ENCODE results near the gene TACR1.
A peak's percentile ranks its signal among the peaks of the same experiment; 100 is the strongest.
"Not testable (repeated sequence)": the region's sequence is repeated elsewhere in the genome, so short reads cannot be mapped to it uniquely, and the experiment has no call there.

The TACR1 gene, protein sequence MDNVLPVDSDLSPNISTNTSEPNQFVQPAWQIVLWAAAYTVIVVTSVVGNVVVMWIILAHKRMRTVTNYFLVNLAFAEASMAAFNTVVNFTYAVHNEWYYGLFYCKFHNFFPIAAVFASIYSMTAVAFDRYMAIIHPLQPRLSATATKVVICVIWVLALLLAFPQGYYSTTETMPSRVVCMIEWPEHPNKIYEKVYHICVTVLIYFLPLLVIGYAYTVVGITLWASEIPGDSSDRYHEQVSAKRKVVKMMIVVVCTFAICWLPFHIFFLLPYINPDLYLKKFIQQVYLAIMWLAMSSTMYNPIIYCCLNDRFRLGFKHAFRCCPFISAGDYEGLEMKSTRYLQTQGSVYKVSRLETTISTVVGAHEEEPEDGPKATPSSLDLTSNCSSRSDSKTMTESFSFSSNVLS

GRCh38 chr2:75199428-75200011 lies at the start of gene TACR1:
TSS of gene TACR1 (minus strand) at chr2:75199520. CDS start at chr2:75198934, 586 bp downstream.
- no peaks in the 10 kb centered on the region for H3K79me2 ChIP-seq (ENCODE audit: control insufficient read depth, insufficient read depth, low read length, unreplicated experiment)
- no peaks in the 10 kb centered on the region for H3K36me3 ChIP-seq (ENCODE audit: insufficient read depth, low read length)
- peaks cover 42% of the 10 kb centered on the region for H3K27me3 ChIP-seq (ENCODE audit: insufficient read depth, low read length)
- H2AFZ ChIP-seq (ENCODE audit: low read length, unreplicated experiment), result peak within 1 kb of the TSS; percentile 52
- H3K4me1 ChIP-seq (ENCODE audit: control insufficient read depth, insufficient read depth, low read length, unreplicated experiment), result no peaks in the 10 kb centered on the region
- H3K4me3 ChIP-seq (ENCODE audit: low read depth, low read length), result peak within 1 kb of the TSS; percentile 77
- no peak within 1 kb of the TSS for H3K27ac ChIP-seq (ENCODE audit: low read depth, low read length)

GRCh38 chr2:75248581-75248980 lies 49.3 kb upstream of the TACR1 start:
- H2AFZ ChIP-seq (ENCODE audit: low read length, unreplicated experiment), result not testable (repeated sequence)

DNA sequence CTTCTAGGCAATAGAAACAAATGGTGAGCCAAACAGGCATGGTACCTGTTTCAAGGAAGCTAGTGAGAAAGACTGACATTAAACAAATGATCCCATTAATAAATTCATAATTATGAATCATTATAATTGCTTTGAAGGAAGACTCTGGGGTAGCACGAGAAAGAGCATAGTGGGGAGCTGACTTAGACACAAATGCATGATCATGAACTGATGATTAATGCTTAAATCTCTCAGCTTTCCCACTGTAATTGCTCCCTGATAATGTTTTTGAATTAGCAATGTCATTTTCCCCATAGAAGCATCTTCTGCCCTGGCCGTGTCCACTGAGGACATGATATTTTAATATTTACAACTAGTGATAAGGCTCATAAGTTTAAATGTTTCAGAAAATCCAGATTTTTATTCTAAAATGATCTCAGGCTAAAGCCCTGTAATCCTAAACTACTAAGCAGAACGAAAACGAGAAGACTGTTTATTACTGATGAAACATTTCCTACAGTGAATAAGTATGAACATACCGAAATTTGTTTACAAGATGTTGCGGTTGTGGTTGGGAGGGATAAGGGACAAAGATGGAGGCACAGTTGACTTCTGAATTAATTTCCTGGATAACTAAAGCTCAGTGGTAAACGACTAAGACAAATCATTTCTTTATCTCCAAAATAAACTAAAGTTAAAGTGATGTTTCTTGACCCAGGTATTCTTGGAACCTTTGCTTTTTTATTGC lies 47.3 kb upstream of the TACR1 start:
- H3K4me1 ChIP-seq (ENCODE audit: control insufficient read depth, insufficient read depth, low read length, unreplicated experiment), result peaks cover 5% of the 10 kb centered on the region
- no peak overlapping the region for H2AFZ ChIP-seq (ENCODE audit: low read length, unreplicated experiment)
- no peak overlapping the region for H3K4me3 ChIP-seq (ENCODE audit: low read depth, low read length)
- H3K36me3 ChIP-seq (ENCODE audit: insufficient read depth, low read length), result no peaks in the 10 kb centered on the region
- H3K27me3 ChIP-seq (ENCODE audit: insufficient read depth, low read length), result no peaks in the 10 kb centered on the region
- no peaks in the 10 kb centered on the region for H3K79me2 ChIP-seq (ENCODE audit: control insufficient read depth, insufficient read depth, low read length, unreplicated experiment)
- no peak overlapping the region for H3K27ac ChIP-seq (ENCODE audit: low read depth, low read length)

More at GRCh38 chr2:75248581-75248980, 49.3 kb upstream of the TACR1 start:
- H3K27me3 ChIP-seq (ENCODE audit: insufficient read depth, low read length); H3K79me2 ChIP-seq (ENCODE audit: control insufficient read depth, insufficient read depth, low read length, unreplicated experiment); H3K4me1 ChIP-seq (ENCODE audit: control insufficient read depth, insufficient read depth, low read length, unreplicated experiment); H3K4me3 ChIP-seq (ENCODE audit: low read depth, low read length); H3K36me3 ChIP-seq (ENCODE audit: insufficient read depth, low read length): not testable (repeated sequence)
- H3K27ac ChIP-seq (ENCODE audit: low read depth, low read length), result peak overlapping the region; percentile 55; the same call in 1 of the 2 replicates

- H3K79me2 ChIP-seq (ENCODE audit: control insufficient read depth, insufficient read depth, low read length, unreplicated experiment), result no peaks in the 10 kb centered on the region
- H3K36me3 ChIP-seq (ENCODE audit: insufficient read depth, low read length), result no peaks in the 10 kb centered on the region
- H3K4me1 ChIP-seq (ENCODE audit: control insufficient read depth, insufficient read depth, low read length, unreplicated experiment), result peaks cover 13% of the 10 kb centered on the region
- no peak overlapping the region for H3K27ac ChIP-seq (ENCODE audit: low read depth, low read length)
- no peak overlapping the region for H2AFZ ChIP-seq (ENCODE audit: low read length, unreplicated experiment)
- H3K4me3 ChIP-seq (ENCODE audit: low read depth, low read length), result no peak overlapping the region
- H3K27me3 ChIP-seq (ENCODE audit: insufficient read depth, low read length), result no peaks in the 10 kb centered on the region
These were observed 43.9 kb upstream of the TACR1 start for GRCh38 chr2:75243219-75243618.

- Histone ChIP-seq H3K4me1 (ENCODE audit: control insufficient read depth, insufficient read depth, low read length, unreplicated experiment) (peaks cover 13% of the 10 kb centered on the region), H3K27ac (ENCODE audit: low read depth, low read length) (no peak overlapping the region), H3K4me3 (ENCODE audit: low read depth, low read length) (no peak overlapping the region), H3K27me3 (ENCODE audit: insufficient read depth, low read length) (no peaks in the 10 kb centered on the region), H3K79me2 (ENCODE audit: control insufficient read depth, insufficient read depth, low read length, unreplicated experiment) (no peaks in the 10 kb centered on the region), H3K36me3 (ENCODE audit: insufficient read depth, low read length) (no peaks in the 10 kb centered on the region), H2AFZ (ENCODE audit: low read length, unreplicated experiment) (no peak overlapping the region)
These were observed 42.4 kb upstream of the TACR1 start for GRCh38 chr2:75241696-75242095.

DNA sequence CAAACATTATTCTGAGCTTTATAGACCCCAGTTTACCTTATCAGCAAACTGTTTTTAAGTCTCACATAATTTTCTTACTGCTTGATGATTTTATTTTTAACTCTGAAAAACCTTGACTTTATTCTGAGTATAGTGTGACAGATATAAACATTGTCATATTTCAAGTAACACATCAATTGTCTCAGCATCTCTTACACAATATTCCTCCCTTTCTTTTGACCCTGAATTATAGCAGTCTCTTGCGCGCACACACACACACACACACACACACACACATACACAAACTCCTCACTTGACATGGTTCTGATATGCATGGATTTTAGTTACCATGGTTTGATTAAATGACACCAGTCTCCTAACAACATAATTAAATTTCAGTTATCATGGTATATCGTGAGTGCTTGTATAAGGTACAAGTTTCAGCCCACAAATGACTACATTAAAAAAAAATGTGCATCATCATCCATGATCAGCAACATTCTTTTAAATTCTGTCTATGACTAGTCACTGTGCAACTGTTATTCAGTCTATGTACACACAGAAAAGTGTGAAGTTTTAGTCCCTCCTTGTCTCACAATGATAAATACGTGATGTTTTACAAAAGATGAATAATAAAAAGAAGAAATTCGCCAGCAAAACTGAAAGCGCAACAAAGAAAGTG lies 39.5 kb upstream of the TACR1 start:
- peak overlapping the region; percentile 59 for H3K4me3 ChIP-seq (ENCODE audit: low read depth, low read length)
- H3K27ac ChIP-seq (ENCODE audit: low read depth, low read length), result peak overlapping the region; percentile 84

GRCh38 chr2:75237296-75237695 lies 38.0 kb upstream of the TACR1 start:
- H3K27me3 ChIP-seq (ENCODE audit: insufficient read depth, low read length), result no peaks in the 10 kb centered on the region
- no peak overlapping the region for H3K4me3 ChIP-seq (ENCODE audit: low read depth, low read length)
- H2AFZ ChIP-seq (ENCODE audit: low read length, unreplicated experiment), result no peak overlapping the region
- no peaks in the 10 kb centered on the region for H3K79me2 ChIP-seq (ENCODE audit: control insufficient read depth, insufficient read depth, low read length, unreplicated experiment)
- H3K36me3 ChIP-seq (ENCODE audit: insufficient read depth, low read length), result no peaks in the 10 kb centered on the region
- H3K27ac ChIP-seq (ENCODE audit: low read depth, low read length), result no peak overlapping the region
- peaks cover 13% of the 10 kb centered on the region for H3K4me1 ChIP-seq (ENCODE audit: control insufficient read depth, insufficient read depth, low read length, unreplicated experiment)

More for the DNA sequence above, 39.5 kb upstream of the TACR1 start:
- H3K79me2 ChIP-seq (ENCODE audit: control insufficient read depth, insufficient read depth, low read length, unreplicated experiment), result no peaks in the 10 kb centered on the region
- no peaks in the 10 kb centered on the region for H3K27me3 ChIP-seq (ENCODE audit: insufficient read depth, low read length)
- peaks cover 13% of the 10 kb centered on the region for H3K4me1 ChIP-seq (ENCODE audit: control insufficient read depth, insufficient read depth, low read length, unreplicated experiment)
- no peaks in the 10 kb centered on the region for H3K36me3 ChIP-seq (ENCODE audit: insufficient read depth, low read length)
- H2AFZ ChIP-seq (ENCODE audit: low read length, unreplicated experiment), result peak overlapping the region; percentile 19

- Histone ChIP-seq H3K79me2 (ENCODE audit: control insufficient read depth, insufficient read depth, low read length, unreplicated experiment) (no peaks in the 10 kb centered on the region), H3K4me3 (ENCODE audit: low read depth, low read length) (no peak overlapping the region), H3K36me3 (ENCODE audit: insufficient read depth, low read length) (no peaks in the 10 kb centered on the region), H2AFZ (ENCODE audit: low read length, unreplicated experiment) (no peak overlapping the region), H3K27me3 (ENCODE audit: insufficient read depth, low read length) (no peaks in the 10 kb centered on the region), H3K4me1 (ENCODE audit: control insufficient read depth, insufficient read depth, low read length, unreplicated experiment) (peaks cover 7% of the 10 kb centered on the region), H3K27ac (ENCODE audit: low read depth, low read length) (no peak overlapping the region)
These were observed 34.6 kb upstream of the TACR1 start for GRCh38 chr2:75233965-75234364.

- no peaks in the 10 kb centered on the region for H3K36me3 ChIP-seq (ENCODE audit: insufficient read depth, low read length)
- no peaks in the 10 kb centered on the region for H3K79me2 ChIP-seq (ENCODE audit: control insufficient read depth, insufficient read depth, low read length, unreplicated experiment)
- no peak overlapping the region for H3K4me3 ChIP-seq (ENCODE audit: low read depth, low read length)
- H3K4me1 ChIP-seq (ENCODE audit: control insufficient read depth, insufficient read depth, low read length, unreplicated experiment), result peaks cover 10% of the 10 kb centered on the region
- H2AFZ ChIP-seq (ENCODE audit: low read length, unreplicated experiment), result no peak overlapping the region
- H3K27me3 ChIP-seq (ENCODE audit: insufficient read depth, low read length), result no peaks in the 10 kb centered on the region
- H3K27ac ChIP-seq (ENCODE audit: low read depth, low read length), result no peak overlapping the region
These were observed 27.3 kb upstream of the TACR1 start for GRCh38 chr2:75226617-75227016.

- Histone ChIP-seq H3K4me1 (ENCODE audit: control insufficient read depth, insufficient read depth, low read length, unreplicated experiment) (peaks cover 10% of the 10 kb centered on the region), H3K27me3 (ENCODE audit: insufficient read depth, low read length) (no peaks in the 10 kb centered on the region), H2AFZ (ENCODE audit: low read length, unreplicated experiment) (no peak overlapping the region), H3K79me2 (ENCODE audit: control insufficient read depth, insufficient read depth, low read length, unreplicated experiment) (no peaks in the 10 kb centered on the region), H3K36me3 (ENCODE audit: insufficient read depth, low read length) (no peaks in the 10 kb centered on the region), H3K27ac (ENCODE audit: low read depth, low read length) (no peak overlapping the region), H3K4me3 (ENCODE audit: low read depth, low read length) (no peak overlapping the region)
These were observed 26.8 kb upstream of the TACR1 start for GRCh38 chr2:75226099-75226498.

Data from ACC112 (cell line).